Measurements from ENCODE around the gene ZSWIM4. TPM values are rescaled to one million over a fixed set of nuclear protein-coding genes. Genes with fewer than 3 reads are reported as not detected.

Gene ZSWIM4
- total and polyA plus RNA-seq, 2 experiments from 2014 or later = 5.4 to 42.3 TPM

DNA sequence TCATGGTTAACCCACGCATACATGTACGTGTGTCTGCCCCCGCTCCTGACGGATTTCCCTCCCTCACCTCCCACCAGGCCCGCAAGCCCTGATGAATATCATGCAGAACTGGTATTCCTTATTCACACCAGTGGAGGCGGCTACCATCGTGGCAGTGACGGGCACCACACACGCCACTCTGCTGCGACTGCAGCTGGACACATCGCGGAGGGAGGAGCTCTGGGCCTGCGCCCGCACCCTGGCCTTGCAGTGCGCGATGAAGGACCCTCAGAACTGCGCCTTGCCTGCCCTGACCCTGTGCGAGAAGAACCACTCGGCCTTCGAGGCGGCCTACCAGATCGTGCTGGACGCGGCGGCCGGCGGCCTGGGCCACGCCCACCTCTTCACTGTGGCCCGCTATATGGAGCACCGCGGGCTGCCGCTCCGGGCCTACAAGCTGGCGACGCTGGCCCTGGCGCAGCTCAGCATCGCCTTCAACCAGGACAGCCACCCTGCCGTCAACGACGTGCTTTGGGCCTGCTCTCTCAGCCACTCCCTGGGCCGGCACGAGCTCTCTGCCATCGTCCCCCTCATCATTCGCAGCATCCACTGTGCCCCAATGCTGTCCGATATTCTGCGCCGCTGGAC lies 35.0 kb downstream of the ZSWIM4 start:
- Mint-ChIP-seq H3K9me3 (no peaks in the 10 kb centered on the region; the same call in 2 of the 3 replicates), H3K36me3 (ENCODE audit: low read depth) (peaks cover 46% of the 10 kb centered on the region), H3K4me3 (no peak overlapping the region), H3K27me3 (ENCODE audit: insufficient read depth, low read depth, poor library complexity) (peaks cover 16% of the 10 kb centered on the region), H3K4me1 (peaks cover 25% of the 10 kb centered on the region), H3K27ac (no peak overlapping the region)
- Histone ChIP-seq H4K20me1 (replicated peaks; ENCODE audit: insufficient read depth) (peaks cover 4% of the 10 kb centered on the region), H3K79me2 (replicated peaks; ENCODE audit: insufficient read depth) (no peaks in the 10 kb centered on the region), H3K27me3 (ENCODE audit: insufficient read depth) (no peaks in the 10 kb centered on the region), H3K9me2 (ENCODE audit: insufficient read depth) (no peaks in the 10 kb centered on the region), H3K4me2 (no peak overlapping the region), H3K4me1 (ENCODE audit: insufficient read depth) (peaks cover 14% of the 10 kb centered on the region; the same call in 1 of the 2 replicates), H3K27ac (ENCODE audit: low read depth) (no peak overlapping the region), H3K4me3 (no peak overlapping the region), H2AFZ (no peak overlapping the region), H3K36me3 (ENCODE audit: insufficient read depth) (peaks cover 3% of the 10 kb centered on the region; the same call in 1 of the 2 replicates), H3F3A (replicated peaks; ENCODE audit: low read depth) (peaks cover 23% of the 10 kb centered on the region; the same call in 1 of the 2 replicates)
- DNase-seq (ENCODE audit: low spot score) (no peak), ATAC-seq (no peak)
- TF ChIP-seq ZNF462 (CRISPR knock-in tag; IDR thresholded peaks at IDR 0.05) (no peak), EZH2phosphoT487 (IDR thresholded peaks at IDR 0.05; ENCODE audit: unreplicated experiment) (no peak), STAT1 (IDR thresholded peaks at IDR 0.05; ENCODE audit: unreplicated experiment) (no peak), JUNB (IDR thresholded peaks at IDR 0.05; ENCODE audit: unreplicated experiment) (no peak), POLR2AphosphoS5 (IDR thresholded peaks at IDR 0.05; ENCODE audit: low read depth) (no peak), EZH2 (IDR thresholded peaks at IDR 0.05; ENCODE audit: low read depth, unreplicated experiment) (no peak), ZNF331 (CRISPR knock-in tag; IDR thresholded peaks at IDR 0.05; ENCODE audit: low read depth) (no peak), ZNF114 (CRISPR knock-in tag; IDR thresholded peaks at IDR 0.05) (no peak), NANOG (IDR thresholded peaks at IDR 0.05; ENCODE audit: borderline replicate concordance) (no peak), CREB1 (CRISPR knock-in tag; IDR thresholded peaks at IDR 0.05; ENCODE audit: low read depth) (no peak)
- TF ChIP-seq, protein P1, sequence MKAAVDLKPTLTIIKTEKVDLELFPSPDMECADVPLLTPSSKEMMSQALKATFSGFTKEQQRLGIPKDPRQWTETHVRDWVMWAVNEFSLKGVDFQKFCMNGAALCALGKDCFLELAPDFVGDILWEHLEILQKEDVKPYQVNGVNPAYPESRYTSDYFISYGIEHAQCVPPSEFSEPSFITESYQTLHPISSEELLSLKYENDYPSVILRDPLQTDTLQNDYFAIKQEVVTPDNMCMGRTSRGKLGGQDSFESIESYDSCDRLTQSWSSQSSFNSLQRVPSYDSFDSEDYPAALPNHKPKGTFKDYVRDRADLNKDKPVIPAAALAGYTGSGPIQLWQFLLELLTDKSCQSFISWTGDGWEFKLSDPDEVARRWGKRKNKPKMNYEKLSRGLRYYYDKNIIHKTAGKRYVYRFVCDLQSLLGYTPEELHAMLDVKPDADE (IDR thresholded peaks at IDR 0.05) = no peak
- TF ChIP-seq, protein P2, sequence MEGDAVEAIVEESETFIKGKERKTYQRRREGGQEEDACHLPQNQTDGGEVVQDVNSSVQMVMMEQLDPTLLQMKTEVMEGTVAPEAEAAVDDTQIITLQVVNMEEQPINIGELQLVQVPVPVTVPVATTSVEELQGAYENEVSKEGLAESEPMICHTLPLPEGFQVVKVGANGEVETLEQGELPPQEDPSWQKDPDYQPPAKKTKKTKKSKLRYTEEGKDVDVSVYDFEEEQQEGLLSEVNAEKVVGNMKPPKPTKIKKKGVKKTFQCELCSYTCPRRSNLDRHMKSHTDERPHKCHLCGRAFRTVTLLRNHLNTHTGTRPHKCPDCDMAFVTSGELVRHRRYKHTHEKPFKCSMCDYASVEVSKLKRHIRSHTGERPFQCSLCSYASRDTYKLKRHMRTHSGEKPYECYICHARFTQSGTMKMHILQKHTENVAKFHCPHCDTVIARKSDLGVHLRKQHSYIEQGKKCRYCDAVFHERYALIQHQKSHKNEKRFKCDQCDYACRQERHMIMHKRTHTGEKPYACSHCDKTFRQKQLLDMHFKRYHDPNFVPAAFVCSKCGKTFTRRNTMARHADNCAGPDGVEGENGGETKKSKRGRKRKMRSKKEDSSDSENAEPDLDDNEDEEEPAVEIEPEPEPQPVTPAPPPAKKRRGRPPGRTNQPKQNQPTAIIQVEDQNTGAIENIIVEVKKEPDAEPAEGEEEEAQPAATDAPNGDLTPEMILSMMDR (conservative IDR thresholded peaks at IDR 0.05; ENCODE audit: low read depth in 2 of 2) = no peak
- TF ChIP-seq, protein P3, sequence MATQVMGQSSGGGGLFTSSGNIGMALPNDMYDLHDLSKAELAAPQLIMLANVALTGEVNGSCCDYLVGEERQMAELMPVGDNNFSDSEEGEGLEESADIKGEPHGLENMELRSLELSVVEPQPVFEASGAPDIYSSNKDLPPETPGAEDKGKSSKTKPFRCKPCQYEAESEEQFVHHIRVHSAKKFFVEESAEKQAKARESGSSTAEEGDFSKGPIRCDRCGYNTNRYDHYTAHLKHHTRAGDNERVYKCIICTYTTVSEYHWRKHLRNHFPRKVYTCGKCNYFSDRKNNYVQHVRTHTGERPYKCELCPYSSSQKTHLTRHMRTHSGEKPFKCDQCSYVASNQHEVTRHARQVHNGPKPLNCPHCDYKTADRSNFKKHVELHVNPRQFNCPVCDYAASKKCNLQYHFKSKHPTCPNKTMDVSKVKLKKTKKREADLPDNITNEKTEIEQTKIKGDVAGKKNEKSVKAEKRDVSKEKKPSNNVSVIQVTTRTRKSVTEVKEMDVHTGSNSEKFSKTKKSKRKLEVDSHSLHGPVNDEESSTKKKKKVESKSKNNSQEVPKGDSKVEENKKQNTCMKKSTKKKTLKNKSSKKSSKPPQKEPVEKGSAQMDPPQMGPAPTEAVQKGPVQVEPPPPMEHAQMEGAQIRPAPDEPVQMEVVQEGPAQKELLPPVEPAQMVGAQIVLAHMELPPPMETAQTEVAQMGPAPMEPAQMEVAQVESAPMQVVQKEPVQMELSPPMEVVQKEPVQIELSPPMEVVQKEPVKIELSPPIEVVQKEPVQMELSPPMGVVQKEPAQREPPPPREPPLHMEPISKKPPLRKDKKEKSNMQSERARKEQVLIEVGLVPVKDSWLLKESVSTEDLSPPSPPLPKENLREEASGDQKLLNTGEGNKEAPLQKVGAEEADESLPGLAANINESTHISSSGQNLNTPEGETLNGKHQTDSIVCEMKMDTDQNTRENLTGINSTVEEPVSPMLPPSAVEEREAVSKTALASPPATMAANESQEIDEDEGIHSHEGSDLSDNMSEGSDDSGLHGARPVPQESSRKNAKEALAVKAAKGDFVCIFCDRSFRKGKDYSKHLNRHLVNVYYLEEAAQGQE (IDR thresholded peaks at IDR 0.05; ENCODE audit: unreplicated experiment) = no peak

Data from GM23338 (cell line).